ENCODE measurements around the gene PCAT7.

DNA sequence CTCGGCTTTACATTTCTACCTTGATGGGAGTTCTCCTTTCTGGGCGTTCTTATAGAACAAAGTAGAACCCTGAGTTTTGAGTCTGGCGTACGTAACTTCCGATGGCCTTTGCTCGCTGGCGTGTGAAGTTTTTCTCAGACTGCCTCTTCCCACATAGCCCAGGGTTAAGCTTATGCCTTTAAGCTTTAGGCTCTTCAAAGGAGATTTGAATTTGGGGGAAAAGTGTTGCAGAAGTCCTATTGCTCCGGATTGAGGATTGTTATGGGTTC is 52.5 kb downstream of the PCAT7 start:
- TF ChIP-seq THAP12 (CRISPR knock-in tag; IDR thresholded peaks at IDR 0.05) (no peak), MXI1 (IDR thresholded peaks at IDR 0.05; ENCODE audit: low read depth, low read length) (no peak), SAP30 (IDR thresholded peaks at IDR 0.05; ENCODE audit: borderline replicate concordance, insufficient read depth, low read depth, low read length, poor library complexity, severe bottlenecking) (no peak), MYC (IDR thresholded peaks at IDR 0.05; ENCODE audit: low read depth, low read length) (no peak), MYC (CRISPR knock-in tag; IDR thresholded peaks at IDR 0.05; ENCODE audit: borderline replicate concordance, low read depth) (no peak), SMARCA4 (IDR thresholded peaks at IDR 0.05) (no peak)
- TF ChIP-seq, protein P1, sequence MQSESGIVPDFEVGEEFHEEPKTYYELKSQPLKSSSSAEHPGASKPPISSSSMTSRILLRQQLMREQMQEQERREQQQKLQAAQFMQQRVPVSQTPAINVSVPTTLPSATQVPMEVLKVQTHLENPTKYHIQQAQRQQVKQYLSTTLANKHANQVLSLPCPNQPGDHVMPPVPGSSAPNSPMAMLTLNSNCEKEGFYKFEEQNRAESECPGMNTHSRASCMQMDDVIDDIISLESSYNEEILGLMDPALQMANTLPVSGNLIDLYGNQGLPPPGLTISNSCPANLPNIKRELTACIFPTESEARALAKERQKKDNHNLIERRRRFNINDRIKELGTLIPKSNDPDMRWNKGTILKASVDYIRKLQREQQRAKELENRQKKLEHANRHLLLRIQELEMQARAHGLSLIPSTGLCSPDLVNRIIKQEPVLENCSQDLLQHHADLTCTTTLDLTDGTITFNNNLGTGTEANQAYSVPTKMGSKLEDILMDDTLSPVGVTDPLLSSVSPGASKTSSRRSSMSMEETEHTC (IDR thresholded peaks at IDR 0.05): no peak

All from K562 (cell line).